HCT116 (cell line): ENCODE results near the gene DPP6.

Source experiments
- ATF3 ChIP-seq: IDR thresholded peaks from 2 replicates; pipeline ENCODE4 v1.6.1; 2012
- CEBPB ChIP-seq: IDR thresholded peaks from 2 replicates; pipeline ENCODE4 v1.6.1; 2012; ENCODE audit warnings: low read depth
- CTCF ChIP-seq, 3 experiments: fragments of 200-600 bp in 1 of 3; sonication (generic) in 1 of 3; IDR thresholded peaks in 2 of 3; conservative IDR thresholded peaks in 1 of 3; 2 replicates each; pipeline ENCODE4 v1.5.1; 2012 to 2017; ENCODE audit warnings: low read depth in 2 of 3, low read length in 2 of 3, antibody characterized with exemption in 1 of 3, borderline replicate concordance in 1 of 3, control low read depth in 1 of 3, mild to moderate bottlenecking in 1 of 3, mixed read lengths in 1 of 3, mixed run types in 1 of 3, moderate library complexity in 1 of 3; ENCODE audit not compliant: insufficient read depth in 1 of 3
- EGR1 ChIP-seq: IDR thresholded peaks from 2 replicates; pipeline ENCODE4 v1.6.1; 2012; ENCODE audit warnings: low read depth
- ELF1 ChIP-seq: IDR thresholded peaks from 2 replicates; pipeline ENCODE4 v1.6.1; 2012; ENCODE audit warnings: low read depth, borderline replicate concordance
- EZH2 ChIP-seq: fragments of 200-600 bp; sonication (generic); IDR thresholded peaks from 2 replicates; pipeline ENCODE4 v1.6.1; 2017; ENCODE audit warnings: antibody characterized with exemption, mixed run types
- EZH2phosphoT487 ChIP-seq: fragments of 200-600 bp; IDR thresholded peaks from 2 replicates; pipeline ENCODE4 v1.6.1; 2018; ENCODE audit warnings: antibody characterized with exemption, borderline replicate concordance
- MAX ChIP-seq: IDR thresholded peaks from 2 replicates; pipeline ENCODE4 v1.6.1; 2012
- POLR2A ChIP-seq: IDR thresholded peaks from 2 replicates; pipeline ENCODE4 v1.7.0; 2011; ENCODE audit warnings: borderline replicate concordance; ENCODE audit not compliant: insufficient read depth, insufficient read length; ENCODE audit errors: extremely low read depth
- POLR2AphosphoS5 ChIP-seq: IDR thresholded peaks from 2 replicates; pipeline ENCODE4 v1.6.1; 2011; ENCODE audit warnings: mild to moderate bottlenecking, low read depth, low read length, moderate library complexity
- ZBTB33 ChIP-seq: IDR thresholded peaks from 2 replicates; pipeline ENCODE4 v1.6.1; 2011; ENCODE audit warnings: mild to moderate bottlenecking, low read length, moderate library complexity; ENCODE audit not compliant: insufficient replicate concordance; ENCODE audit errors: extremely low read depth
- ZFX ChIP-seq: fragments of 450-650 bp; IDR thresholded peaks from 2 replicates; pipeline ENCODE4 v1.6.1; 2017
- ZNF274 ChIP-seq: fragments of 200-500 bp; sonication (Bioruptor generic); IDR thresholded peaks from 2 replicates; pipeline ENCODE4 v1.6.1; 2014; ENCODE audit warnings: mild to moderate bottlenecking, low read depth, low read length, inconsistent platforms

- TF ChIP-seq CTCF (IDR thresholded peaks at IDR 0.05 in 2 of 3, conservative IDR thresholded peaks at IDR 0.05 in 1 of 3; ENCODE audit: borderline replicate concordance in 1 of 3, insufficient read depth in 1 of 3, low read depth in 2 of 3, low read length in 2 of 3), result no peak; a peak in 2 of 6 replicates
- TF ChIP-seq POLR2AphosphoS5, result no peak
- no peak for TF ChIP-seq POLR2A
- no peak for TF ChIP-seq ZNF274
- no peak for TF ChIP-seq ATF3
- TF ChIP-seq EZH2phosphoT487, result no peak
- no peak for TF ChIP-seq ELF1
- TF ChIP-seq CEBPB, result no peak
- TF ChIP-seq EZH2, result no peak
- TF ChIP-seq ZFX, result no peak
- TF ChIP-seq EGR1, result no peak
- TF ChIP-seq MAX, result no peak
- no peak for TF ChIP-seq ZBTB33
These were observed 532.4 kb downstream of the DPP6 start for GRCh38 chr7:154584352-154585252.
